Measurements from ENCODE around the gene ARL3. TPM values are rescaled to one million over a fixed set of nuclear protein-coding genes. Genes with fewer than 3 reads are reported as not detected.
A peak's percentile ranks its signal among the peaks of the same experiment; 100 is the strongest.

ARL3 gene
- total RNA-seq, 1 donor from 2014 or later: 31.2 TPM

DNA sequence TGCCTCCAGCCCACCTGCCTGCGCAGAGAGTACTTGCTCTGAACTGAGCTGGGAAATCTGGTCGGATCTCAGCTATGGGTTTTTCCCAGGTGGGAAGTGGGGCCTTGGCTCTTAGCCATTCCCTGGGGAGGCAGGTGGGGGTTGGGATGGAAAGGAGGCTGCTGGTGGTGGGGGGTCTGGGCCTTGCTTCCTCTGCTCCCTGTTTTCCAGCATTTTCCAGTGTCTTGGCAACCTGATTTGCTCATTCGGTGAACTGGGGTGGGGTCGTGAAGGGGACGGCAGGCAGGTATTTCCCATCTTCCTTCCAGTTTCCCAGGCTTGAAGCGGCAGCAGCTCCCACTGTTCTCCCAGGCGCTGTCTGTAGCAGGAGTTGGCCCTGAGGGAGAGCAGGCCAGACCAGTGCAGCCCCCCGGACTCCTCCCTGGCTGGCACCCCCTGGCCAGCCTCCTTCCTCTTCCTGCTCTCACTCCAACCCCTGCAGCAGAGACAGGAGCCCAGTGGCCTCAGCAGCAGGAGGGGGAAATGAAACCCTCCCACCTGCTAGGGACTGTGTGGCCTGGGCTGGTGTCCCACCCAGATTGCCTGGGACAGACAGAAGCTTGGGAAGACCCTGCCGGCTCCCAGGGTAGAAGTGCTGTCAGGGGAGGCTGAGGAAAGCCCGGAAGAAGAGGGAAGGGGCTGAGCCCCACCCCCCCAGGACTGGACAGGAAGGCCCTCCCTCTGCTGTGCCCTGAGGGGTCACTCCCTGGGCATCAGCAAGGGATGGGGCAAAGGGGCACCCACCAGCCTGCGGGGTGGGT lies 63.3 kb downstream of the ARL3 start:
- no peak for DNase-seq

DNA sequence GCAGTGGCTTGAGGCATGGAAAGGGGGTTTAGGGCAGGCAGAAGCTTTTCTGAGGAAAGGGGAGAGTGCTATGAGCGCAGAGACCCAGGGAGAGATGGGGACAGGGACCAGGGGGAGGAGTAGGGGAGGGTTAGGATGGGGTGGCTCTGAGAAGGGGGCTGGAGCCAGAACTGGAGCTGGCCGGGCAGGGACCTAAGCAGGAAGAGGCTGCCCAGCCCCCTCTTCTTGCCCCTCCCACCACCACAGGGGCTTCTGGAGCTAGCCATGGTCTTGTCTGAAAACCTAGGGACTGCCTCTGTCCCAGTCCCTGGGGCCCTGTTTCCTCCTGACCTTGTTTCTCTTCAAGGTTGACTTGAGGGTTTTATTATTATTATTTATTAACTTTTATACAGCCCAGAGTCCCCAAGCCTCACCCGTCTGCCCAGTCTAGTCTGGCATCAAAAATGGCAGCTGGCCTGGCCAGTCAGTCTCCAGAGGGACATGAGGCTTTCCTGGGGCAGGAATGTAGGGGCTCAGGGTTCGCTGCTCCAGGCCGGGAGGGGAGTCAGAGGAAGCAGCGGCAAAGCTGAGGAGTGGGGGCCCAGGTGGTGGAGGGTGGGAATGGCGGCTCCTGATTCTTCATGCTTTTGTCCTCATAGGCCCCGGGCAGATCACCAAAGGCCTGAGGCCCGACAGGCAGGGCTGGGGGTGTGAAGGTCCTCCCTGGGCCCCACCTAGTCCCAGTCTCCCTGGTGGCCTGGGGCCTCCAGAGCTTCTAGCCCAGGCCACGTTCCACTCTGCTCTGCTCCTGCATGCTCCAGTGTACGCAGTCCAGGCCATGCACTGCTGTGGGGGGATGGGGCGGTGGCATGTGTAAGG lies 64.2 kb downstream of the ARL3 start:
- DNase-seq: no peak

DNA sequence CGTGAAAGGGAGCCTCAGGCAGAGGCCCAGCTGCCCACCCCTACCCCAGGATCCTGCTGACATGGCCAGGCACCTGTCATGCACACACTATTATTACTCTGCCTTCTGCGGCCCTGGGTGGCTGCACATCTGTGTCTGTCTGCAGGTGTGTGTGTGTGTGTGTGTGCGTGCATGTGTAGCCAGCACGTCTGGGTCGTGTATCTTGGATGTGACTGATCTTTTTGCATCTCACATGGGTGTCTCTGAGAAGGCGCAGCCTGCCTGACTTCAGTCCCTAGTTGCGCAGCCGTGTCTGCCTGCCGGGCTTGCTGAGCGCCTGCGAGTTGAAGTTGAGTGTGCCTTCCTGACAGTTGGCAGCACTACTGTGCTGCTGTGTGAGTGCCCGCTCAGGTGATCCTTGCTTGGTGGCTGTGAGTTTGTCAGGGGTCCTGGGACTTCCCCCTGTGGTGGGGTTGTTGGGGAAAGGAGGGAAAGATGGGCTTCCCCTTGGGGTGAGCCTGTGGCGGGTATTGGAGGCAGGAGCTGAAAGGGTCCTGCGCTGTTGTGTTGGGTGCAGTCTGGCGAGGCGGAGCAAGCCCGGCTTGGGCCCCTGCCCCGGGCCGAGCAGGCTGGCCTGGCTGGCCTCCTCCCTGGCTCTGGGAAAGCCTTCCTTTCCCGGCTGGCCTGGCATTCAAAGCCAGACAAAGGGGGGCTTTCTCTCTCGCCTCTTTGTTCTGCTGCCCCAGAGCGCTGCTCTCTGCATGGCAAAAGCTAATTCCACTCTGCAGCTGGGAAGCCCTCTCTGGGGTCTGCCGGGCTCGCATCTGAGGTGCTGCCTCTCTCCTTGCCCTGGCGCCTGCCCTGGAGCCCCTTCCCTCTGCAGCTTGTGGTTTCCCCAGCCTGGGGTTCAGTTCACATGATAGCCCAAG lies 65.1 kb downstream of the ARL3 start:
- DNase-seq: peak; percentile 58

- no peak for DNase-seq
Measured at GRCh38 chr10:102648269-102648888, 65.8 kb downstream of the ARL3 start.

DNA sequence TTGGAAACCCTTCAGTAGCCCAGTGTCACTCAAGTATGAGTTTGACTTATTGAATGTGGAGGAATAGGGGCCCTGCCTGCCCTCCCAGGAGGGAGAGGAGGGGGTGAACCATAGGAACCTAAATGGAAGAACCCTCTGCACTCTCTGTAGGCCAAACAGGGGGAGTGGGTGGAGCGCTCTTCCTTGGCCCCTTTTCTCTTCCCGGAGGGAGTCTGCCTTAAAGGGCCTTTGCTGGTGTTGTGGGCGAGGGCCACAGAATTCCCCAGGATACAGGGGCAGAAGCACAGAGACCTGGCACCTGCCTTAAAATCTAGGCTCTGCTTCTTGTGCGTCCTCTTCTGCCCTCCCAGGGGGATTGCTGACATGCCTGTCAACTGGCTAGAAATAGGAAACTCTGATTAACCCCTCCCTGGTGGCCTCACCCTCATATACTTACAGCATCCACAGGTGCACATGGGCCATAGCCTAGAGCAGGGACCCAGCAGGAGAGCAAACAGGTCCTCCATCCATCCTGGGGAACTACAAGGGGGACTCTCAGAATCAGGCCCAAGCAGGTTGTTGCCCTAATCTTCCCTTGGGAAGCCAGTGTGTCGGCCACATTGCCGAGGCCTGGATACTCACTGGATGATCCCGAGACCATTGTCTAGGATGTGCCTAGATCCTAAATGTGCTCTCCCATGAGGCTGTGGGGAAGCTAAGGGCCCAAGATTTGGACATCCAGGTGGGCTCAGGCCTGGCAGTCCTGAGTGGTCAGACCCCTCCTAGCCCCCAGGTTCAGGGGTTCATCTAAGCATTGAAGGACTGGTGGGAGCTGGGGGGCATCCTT lies 66.5 kb downstream of the ARL3 start:
- DNase-seq: no peak

GRCh38 chr10:102646610-102647442 lies 67.4 kb downstream of the ARL3 start:
- peak; percentile 40 for DNase-seq

GRCh38 chr10:102645741-102646609 lies 68.2 kb downstream of the ARL3 start:
- peak; percentile 79 for DNase-seq

- DNase-seq: peak; percentile 79
Measured at GRCh38 chr10:102645388-102645740, 68.8 kb downstream of the ARL3 start.

DNA sequence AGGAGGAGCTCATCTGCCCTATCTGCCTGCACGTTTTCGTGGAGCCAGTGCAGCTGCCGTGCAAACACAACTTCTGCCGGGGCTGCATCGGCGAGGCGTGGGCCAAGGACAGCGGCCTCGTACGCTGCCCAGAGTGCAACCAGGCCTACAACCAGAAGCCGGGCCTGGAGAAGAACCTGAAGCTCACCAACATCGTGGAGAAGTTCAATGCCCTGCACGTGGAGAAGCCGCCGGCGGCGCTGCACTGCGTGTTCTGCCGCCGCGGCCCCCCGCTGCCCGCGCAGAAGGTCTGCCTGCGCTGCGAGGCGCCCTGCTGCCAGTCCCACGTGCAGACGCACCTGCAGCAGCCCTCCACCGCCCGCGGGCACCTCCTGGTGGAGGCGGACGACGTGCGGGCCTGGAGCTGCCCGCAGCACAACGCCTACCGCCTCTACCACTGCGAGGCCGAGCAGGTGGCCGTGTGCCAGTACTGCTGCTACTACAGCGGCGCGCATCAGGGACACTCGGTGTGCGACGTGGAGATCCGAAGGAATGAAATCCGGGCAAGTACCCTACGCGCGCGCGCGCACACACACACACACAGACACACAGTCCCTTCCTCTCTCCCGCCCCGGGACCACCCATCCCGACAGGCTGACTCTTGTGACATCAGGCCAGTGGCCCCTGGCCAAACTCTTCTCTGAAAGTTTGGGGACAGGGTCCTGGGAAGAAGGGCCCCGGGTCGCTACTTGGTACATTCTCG lies 69.4 kb downstream of the ARL3 start:
- DNase-seq: peak; percentile 80

DNA sequence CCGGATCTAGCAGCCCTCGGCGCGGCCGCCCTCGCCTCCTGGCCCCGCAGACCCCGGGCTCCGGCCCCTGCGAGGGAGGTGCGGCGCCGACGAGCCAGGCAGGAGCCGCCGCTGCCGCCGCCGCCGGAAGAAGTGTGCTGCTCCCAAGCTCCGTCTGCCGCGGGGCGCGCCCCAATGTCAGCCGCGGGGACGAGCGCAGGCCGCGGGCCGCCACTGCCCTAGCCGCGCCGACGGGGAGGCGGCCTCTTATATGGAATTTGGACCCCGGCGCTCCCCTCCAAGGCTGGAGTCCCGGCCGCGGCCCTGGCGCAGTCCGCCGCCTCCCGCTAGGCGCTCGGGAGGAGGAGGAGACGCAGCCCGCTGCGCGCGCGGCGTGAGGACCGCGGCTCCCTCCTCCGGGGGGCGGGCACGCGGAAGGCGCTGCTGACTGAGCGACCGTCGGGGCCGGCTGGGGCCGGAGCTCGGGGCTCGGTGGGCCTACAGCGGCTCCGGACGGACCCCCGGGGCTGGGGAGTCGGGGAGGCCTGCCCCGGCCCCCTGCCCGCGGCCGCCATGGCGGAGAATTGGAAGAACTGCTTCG lies 70.0 kb downstream of the ARL3 start, which contains the start of gene TRIM8:
TSS of gene TRIM8 (plus strand) at position 414 of the 580 bp plus-strand sequence. CDS start at position 553, 139 bp downstream.
- DNase-seq: no peak

GRCh38 chr10:102643336-102644065 lies 70.7 kb downstream of the ARL3 start:
- DNase-seq: peak; percentile 66

GRCh38 chr10:102642736-102643335 lies 71.4 kb downstream of the ARL3 start:
- no peak for DNase-seq

DNA sequence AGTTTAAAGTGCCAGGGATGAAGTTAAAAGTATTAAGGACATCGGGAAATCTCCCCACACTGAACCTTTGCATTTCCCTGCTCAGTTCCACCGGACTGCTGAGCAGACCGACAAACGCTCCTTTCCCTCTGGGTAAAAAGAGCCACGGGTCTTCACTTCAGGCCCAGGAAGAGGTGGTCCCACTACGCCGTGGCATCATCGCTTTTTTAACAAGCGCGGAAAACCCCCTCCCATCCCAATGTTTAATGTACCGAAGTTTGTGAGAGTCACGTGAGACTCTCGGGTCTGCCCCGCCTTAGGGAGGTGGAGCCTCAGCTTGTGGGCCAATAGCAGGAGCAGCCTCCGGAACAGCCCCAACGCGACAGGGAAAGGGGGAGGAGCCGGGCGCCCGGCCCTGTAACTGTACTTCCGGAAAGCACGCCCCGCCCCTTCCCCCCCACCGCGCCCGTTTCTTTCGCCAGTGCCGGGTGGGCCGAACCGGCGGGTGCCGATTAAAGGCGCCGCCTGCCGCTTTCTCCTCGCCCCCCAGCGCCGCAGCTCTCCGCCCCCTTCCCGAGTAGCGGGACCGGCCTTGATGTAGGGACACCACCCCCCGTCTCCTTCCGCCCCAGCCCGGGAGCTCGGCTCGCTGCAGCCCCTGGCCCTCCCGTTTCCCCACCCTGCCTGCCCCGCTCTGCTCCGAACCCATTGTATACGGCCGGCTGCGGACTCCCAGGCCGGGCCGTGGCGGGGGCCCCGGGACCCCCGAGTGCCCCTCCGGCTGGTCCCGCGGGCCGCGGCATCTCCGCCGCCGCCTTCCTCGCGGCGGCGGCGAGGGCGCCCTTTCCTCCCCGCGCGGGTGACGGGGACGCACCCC lies 72.1 kb downstream of the ARL3 start:
- peak; percentile 98 for DNase-seq

- DNase-seq: no peak
Measured at GRCh38 chr10:102641402-102641801, 72.8 kb downstream of the ARL3 start.

GRCh38 chr10:102639537-102639936 lies 74.7 kb downstream of the ARL3 start:
- DNase-seq: no peak

- no peak for DNase-seq
Measured at GRCh38 chr10:102635377-102635776, 78.8 kb downstream of the ARL3 start.

Measured in occipital lobe (tissue), 2 donors.